ENCODE measurements around the gene ATF7IP2. TPM values are rescaled to one million over a fixed set of nuclear protein-coding genes. Genes with fewer than 3 reads are reported as not detected.

ATF7IP2 gene
- total RNA-seq, 1 donor from 2014 or later = 4.1 TPM

DNA sequence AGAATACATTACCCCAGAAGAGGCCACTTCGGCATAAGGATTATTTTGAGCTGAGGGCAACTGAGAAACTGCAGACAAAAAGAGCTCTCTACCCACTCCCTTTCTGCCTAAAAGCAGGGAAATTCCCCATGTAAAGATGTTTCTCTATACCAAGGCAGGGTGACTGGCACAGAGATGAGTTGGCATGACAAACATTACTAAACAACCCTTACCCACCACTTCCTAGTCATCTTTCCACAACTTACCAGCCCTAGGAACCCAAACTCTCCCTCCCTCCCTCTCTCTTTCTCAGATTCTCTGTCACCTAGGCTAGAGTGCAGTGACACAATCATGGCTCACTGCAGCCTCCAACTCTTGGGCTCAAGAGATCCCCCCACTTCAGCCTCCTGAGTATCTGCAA lies 126.0 kb downstream of the ATF7IP2 start:
- DNase-seq = no peak

GRCh38 chr16:10514369-10515055 lies 128.7 kb downstream of the ATF7IP2 start:
- DNase-seq = peak; percentile 78

DNA sequence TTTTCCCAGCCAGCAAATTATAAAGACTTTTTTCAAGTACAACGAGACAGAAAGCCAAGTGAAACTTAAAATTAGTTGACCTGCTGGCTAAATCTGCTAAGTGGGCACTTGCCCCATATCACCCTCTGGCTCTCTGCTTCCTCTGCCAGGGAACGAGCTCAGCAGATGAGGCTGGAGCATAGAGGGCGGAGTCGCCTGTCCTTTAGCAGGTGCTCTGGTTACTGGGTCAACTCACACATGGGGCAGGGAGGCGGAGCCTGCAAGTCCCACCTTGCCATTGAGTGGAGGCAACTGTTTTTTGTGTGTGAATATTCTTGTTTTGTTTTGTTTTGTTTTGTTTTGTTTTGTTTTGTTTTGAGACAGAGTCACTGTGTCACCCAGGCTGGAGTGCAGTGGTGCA lies 132.0 kb downstream of the ATF7IP2 start:
- no peak for DNase-seq

- no peak for DNase-seq
These were observed 132.7 kb downstream of the ATF7IP2 start for GRCh38 chr16:10518479-10519041.

DNA sequence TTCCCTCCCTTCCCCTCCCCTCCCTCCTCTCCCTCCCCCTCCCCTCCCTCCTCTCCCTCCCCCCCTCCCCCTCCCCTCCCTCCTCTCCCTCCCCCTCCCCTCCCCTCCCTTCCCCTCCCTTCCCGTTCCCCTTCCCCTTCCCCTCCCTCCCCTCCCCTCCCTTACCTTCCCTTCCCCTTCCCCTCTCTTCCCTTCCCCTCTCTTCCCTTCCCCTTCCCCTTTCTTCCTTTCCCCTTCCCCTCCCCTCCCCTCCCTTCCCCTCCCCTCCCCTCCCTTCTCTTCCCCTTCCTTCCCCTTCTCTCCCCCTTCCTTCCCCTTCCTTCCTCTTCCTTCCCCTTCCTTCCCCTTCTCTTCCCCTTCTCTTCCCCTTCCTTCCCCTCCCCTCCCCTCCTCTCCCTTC lies 133.4 kb downstream of the ATF7IP2 start:
- DNase-seq = no peak

- no peak for DNase-seq
These were observed 134.3 kb downstream of the ATF7IP2 start for GRCh38 chr16:10519929-10520868.

GRCh38 chr16:10520869-10521578 lies 135.2 kb downstream of the ATF7IP2 start:
- DNase-seq = no peak

- peak; percentile 88 for DNase-seq
These were observed 135.9 kb downstream of the ATF7IP2 start for GRCh38 chr16:10521681-10522274.

DNA sequence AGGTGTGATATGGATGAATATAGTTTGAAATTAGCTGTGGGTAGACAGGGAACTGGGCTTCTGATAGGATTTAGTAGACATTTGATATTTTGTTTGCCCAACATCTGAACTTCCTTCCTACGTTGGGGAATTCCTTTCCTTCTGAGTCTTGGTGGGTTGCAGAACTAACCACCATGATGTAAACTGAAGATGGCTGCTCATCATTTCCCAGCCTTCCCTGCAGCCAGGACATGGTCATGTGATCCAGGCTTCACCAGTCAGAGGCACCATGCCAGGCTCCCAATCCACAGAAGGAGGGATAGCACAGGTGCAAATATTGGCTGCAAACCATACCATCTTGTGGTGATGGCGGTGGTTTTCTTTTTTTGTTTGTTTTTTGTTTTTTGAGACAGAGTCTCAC lies 137.1 kb downstream of the ATF7IP2 start:
- no peak for DNase-seq

DNA sequence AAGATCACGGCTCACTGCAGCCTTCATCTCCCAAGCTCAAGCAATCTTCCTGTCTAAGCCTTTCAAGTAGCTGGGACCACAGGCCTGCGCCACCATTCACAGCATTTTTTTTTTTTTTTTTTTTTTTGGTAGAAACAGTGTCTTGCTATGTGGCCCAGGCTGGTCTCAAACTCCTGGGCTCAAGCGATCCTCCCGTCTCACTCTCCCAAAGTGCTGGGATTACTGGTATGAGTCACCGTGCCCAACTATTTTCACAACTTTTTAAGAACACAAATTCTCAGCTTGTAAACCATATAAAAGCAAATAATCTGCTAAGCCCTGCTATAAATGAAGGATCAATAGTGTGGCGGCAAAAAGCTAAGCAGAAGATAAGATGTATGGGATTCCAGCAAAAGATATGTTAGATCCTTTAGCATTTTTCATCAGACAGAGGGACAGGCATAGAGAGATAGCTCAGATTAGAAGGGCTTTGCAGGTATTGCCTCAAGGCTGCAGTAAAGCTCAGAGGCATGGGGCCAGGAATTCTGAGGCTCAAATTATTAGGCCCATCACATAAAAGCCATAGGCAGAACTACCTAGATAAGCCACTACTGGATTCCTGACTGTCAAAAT lies 139.5 kb downstream of the ATF7IP2 start:
- DNase-seq = no peak

- no peak for DNase-seq
These were observed 141.1 kb downstream of the ATF7IP2 start for GRCh38 chr16:10526962-10527361.

GRCh38 chr16:10528635-10529034 lies 142.8 kb downstream of the ATF7IP2 start:
- DNase-seq = no peak

GRCh38 chr16:10529895-10530669 lies 144.2 kb downstream of the ATF7IP2 start:
- DNase-seq = no peak

GRCh38 chr16:10530685-10531084 lies 144.8 kb downstream of the ATF7IP2 start:
- DNase-seq = no peak

DNA sequence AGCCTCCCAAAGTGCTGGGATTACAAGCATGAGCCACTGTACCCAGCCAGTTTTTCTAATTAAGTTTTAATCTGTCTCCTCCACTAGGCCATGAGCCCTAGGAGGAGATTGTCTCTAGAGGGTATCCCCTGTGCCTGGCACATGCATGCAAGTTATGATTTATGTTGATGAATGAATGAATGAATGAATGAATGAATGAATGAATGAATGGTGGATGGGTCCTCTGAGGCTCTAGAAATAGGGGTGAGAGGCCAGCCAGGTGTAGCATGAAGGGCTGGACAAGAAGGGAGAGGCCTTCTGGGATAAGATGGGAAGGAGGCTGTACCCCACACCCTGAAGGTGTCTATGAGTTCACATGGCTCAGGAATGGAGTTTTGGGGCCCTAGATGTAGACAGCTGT lies 145.7 kb downstream of the ATF7IP2 start:
- no peak for DNase-seq

Small RNA genes lying within 50 kb of the gene (small RNA-seq; reads per million reads assigned to genes)
- gene RNU6-633P (ENCODE audit: low replicate concordance) = not detected

Other genes starting within 250 kb of the ATF7IP2 start
- gene GRIN2A, start 203.6 kb upstream of the ATF7IP2 start, total RNA-seq = 0.82 TPM
- 60.7 TPM for gene EMP2, start 194.5 kb downstream of the ATF7IP2 start, total RNA-seq

All from tongue (tissue), 3 donors.